ENCODE measurements around the gene TBC1D17.
"Not testable (repeated sequence)": the region's sequence is repeated elsewhere in the genome, so short reads cannot be mapped to it uniquely, and the experiment has no call there.

TBC1D17 gene

DNA sequence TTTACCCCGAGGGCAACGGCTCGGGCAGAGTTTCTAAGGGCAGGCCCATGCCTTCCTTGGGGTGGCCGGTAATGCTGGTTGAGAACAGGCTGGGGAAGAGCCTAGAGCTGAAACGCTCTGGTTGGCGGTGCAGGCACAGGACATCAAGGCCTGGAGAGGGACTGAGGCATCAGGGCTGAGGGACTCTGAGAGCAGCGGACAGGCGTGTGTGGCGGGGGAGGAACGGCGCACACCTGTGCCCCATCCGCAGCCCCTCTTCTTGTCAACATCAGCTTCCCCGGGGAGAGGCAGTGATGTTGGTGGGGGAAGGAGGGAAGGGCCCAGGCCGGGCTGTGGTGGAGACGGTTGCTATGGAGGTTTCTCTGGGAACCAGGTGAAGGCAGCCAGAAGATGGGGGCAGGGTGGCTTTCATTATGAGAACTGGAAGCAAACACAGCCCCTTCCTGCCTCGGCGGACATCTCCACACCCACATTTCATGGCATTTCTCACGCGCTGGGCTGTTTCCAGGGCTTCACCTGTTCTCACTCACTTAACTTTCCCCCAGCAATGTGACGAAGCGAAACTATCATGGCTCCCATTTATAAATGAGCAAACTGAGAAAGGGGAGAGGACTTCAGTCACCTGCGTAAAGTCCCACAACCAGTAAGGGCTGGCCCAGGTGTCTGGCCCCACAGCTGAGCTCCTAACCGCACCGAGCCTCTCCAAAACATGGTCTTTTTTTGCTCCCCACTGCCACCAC, 43.3 kb downstream of the TBC1D17 start:
- DNase-seq (ENCODE audit: low read depth in 3 of 3) = no peak

GRCh38 chr19:49921871-49922795, 44.6 kb downstream of the TBC1D17 start:
- no peak for DNase-seq (ENCODE audit: low read depth in 3 of 3)

DNA sequence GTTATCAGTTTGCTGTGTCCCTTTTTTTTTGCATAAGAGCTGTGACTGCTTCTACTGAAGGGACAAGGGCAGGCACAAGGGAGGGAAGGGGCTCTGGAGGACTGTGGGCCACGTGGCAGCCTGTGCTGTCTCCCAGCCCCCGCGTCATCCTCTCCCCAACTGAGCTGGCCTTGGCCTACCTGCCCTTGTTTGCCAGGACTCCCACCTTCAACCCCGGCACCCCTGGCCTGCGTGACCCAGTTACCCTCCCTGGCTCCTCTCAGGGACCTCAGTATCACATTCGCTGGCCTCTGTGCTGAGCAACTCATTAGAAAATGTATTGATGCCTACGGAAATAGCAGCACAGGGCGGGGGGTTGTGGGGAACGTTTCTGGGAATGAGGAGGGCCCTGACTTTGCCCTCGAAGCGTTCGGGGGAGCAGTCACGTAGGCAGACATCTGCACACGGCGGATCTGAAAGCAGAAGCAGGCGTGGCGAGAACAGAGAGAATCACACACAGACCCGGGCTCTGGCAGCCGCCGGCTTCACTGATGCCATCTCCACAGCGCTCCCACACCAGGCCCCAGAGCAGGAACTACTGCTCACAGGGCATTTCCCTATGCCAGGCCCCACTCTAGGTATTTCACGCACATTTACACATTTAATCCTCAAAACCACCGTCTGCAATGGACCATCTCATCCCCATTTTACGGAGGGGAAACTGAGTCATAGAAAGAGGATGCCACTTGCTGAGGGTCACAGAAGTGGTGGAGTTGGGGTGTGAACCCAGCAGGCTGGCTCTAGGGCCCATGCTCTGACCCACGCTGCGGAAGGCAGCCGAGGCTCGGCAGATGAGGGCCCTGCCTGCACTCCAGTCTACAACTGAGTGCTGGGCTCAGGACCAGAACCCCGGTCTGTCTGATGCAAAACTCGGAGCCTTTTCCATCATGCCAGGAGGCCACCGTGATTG, 45.8 kb downstream of the TBC1D17 start:
- DNase-seq (ENCODE audit: low read depth in 3 of 3) = no peak

DNA sequence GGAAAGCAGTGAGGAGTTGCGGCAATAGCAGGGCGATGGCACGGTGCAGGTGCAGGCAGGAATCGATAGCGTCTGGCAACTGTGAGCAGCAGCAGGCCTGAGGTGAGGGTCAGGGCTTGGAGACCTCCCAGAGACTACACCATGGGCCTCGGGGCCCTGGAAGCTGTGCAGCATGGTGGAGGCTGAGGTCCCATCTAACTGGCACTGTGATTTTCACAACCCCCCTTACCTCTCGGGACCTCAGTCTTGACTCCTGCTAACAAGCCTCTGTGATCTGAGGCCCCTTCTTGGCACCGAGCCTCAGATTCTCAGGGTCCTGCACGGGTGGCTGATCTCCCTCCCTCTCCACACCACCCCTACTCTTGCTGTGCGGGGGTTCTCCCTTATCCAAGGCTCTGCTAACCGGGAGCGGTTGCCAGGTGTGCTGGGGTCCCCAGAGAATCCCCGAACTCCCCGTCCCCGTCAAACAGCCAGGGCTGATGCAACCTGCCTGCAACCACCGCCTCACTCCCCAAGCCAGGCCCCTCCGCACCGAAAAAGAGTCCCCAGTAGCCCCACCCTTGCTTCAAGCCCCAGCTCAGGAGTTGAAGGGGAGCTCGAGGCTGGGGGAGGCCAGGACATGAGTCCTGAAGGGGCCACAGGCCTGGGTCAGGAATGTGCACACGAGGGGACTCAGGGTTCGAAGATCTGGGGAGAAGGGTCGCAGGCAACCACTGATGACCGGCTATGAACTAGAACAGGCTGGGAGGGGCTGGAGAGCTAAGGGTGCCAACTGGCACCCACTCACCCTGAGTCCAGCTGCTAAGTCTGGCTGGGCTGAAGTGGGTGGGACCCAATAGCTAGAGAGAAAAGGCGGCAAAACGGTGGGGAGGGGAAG, 46.7 kb downstream of the TBC1D17 start:
- no peak for DNase-seq (ENCODE audit: low read depth in 3 of 3)

DNA sequence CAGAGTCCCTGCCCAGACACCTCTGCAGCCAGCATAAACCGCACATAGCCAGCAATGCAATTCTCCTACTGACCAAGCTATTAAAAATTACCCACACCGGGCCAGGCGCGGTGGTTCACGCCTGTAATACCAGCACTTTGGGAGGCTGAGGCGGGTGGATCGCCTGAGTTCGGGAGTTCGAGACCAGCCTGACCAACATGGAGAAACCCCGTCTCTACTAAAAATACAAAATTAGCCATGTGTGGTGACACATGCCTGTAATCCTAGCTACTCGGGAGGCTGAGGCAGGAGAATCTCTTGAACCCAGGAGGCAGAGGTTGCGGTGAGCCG, 47.3 kb downstream of the TBC1D17 start:
- DNase-seq (ENCODE audit: low read depth in 3 of 3) = not testable (repeated sequence)

DNA sequence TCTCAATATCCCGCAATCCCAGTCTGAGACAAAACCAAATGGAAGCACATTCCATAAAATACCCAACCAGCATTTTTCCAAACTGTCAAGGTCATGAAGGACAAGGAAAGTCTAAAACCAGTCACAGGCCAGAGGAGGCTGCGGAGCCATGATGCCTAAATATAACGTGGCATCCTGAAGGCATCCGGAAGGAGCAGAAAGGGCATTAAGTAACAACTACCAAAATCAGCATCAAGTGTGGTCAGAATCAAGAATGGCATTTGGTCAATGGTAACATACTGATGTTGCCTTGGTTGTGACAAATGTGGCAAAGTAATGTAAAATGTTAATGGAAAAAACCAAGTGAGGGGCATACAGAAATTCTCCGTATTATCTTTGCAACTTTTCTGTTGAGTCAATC, 48.0 kb downstream of the TBC1D17 start:
- no peak for DNase-seq (ENCODE audit: low read depth in 3 of 3)

- DNase-seq (ENCODE audit: low read depth in 3 of 3) = no peak
Measured at GRCh38 chr19:49926515-49926914, 49.0 kb downstream of the TBC1D17 start.

GRCh38 chr19:49927526-49928264, 50.2 kb downstream of the TBC1D17 start:
- DNase-seq (ENCODE audit: low read depth in 3 of 3) = no peak

DNA sequence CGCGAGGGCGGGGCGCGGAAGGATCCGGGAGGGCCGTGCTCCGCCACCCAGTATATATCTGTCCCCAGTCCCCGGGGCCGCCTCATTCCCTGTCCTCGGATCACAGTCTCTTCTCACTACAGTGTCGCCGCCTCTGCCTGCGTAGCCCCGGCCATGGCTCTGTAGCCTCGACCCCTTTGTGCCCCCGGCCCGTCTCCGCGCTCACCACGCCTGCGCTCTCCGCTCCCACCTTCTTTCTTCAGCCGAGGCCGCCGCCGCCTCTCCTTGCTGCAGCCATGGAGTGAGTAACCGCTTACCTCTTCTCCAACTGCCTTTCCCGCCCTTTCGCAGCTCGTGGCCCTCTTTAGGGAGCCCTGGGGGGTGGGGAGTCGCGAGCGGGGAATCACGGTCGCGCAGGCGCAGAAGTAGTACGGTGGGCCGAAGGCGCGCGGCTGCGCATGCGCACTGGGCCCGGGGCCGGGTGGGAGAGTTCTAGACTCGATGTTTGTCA, 51.7 kb downstream of the TBC1D17 start, which contains the start of the genes ATF5 and NUP62:
TSS of gene ATF5 (plus strand) at position 85 of the 490 bp plus-strand sequence. CDS start 1,646 bp downstream, outside the sequence.
TSS of gene NUP62 (minus strand) at position 384 of the 490 bp plus-strand sequence. CDS start 19,697 bp downstream, outside the sequence.
- peak; percentile 83 to 92 (median 89) for DNase-seq (ENCODE audit: low read depth in 3 of 3)

GRCh38 chr19:49929611-49930482, 52.3 kb downstream of the TBC1D17 start:
- DNase-seq (ENCODE audit: low read depth in 3 of 3) = peak; percentile 82 to 90 (median 89)

DNA sequence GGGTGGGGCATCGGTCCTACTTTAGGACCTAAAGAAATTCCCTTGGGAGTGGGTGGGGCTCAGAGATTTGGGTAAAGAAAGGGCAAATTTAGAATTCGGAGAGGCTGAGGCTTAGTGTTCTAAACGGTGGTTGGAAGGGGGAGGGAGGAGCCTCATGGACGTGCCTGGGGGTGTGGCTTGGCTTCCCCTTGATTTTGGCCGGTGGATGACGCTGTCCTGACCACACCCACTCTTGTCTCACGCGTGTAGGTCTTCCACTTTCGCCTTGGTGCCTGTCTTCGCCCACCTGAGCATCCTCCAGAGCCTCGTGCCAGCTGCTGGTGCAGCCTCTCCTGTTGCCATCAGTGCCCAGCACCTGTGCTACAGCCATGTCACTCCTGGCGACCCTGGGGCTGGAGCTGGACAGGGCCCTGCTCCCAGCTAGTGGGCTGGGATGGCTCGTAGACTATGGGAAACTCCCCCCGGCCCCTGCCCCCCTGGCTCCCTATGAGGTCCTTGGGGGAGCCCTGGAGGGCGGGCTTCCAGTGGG, 53.0 kb downstream of the TBC1D17 start:
- no peak for DNase-seq (ENCODE audit: low read depth in 3 of 3)

GRCh38 chr19:49931293-49932040, 54.0 kb downstream of the TBC1D17 start:
- DNase-seq (ENCODE audit: low read depth in 3 of 3) = no peak

GRCh38 chr19:49932041-49932451, 54.5 kb downstream of the TBC1D17 start:
- DNase-seq (ENCODE audit: low read depth in 3 of 3) = no peak

GRCh38 chr19:49932731-49933131, 55.2 kb downstream of the TBC1D17 start:
- peak in 1 of 3 experiments; percentile 35 for DNase-seq (ENCODE audit: low read depth in 3 of 3)

DNA sequence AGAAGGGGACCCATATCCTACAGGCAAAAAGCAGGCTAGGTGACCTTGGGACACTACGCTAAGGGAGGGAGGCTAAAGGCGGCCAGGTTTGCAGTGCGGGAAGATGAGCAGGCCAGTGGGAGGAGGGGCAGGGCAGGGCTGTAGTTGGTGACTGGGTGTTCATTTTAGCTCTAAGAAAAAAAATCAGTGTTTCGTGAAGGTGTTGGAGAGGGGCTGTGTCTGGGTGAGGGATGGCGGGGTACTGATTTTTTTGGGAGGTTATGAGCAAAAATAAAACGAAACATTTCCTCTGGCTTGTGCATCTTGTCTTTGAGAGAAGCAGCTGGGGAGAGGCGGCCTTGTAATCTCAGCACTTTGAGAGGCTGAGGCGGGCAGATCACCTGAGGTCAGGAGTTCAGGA, 56.1 kb downstream of the TBC1D17 start:
- no peak for DNase-seq (ENCODE audit: low read depth in 3 of 3)

DNA sequence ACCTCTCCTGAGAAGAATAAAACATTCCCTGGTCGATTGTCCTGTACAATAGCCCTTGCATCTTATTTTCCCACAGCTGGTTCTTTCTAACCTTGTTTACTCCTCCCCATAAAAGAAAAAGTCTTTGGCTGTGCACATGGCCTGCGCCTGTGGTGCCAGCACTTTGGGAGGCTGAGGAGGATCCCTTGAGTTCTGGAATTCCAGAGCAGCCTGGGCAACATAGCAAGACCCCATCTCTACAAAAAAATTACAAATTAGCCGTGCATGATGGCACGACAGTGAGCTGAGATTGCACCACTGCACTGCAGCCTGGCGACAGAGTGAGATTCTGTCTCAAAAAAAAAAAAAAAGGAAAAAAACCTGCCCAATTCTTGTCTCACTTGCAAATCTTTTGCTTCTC, 59.0 kb downstream of the TBC1D17 start:
- DNase-seq (ENCODE audit: low read depth in 3 of 3) = no peak

DNA sequence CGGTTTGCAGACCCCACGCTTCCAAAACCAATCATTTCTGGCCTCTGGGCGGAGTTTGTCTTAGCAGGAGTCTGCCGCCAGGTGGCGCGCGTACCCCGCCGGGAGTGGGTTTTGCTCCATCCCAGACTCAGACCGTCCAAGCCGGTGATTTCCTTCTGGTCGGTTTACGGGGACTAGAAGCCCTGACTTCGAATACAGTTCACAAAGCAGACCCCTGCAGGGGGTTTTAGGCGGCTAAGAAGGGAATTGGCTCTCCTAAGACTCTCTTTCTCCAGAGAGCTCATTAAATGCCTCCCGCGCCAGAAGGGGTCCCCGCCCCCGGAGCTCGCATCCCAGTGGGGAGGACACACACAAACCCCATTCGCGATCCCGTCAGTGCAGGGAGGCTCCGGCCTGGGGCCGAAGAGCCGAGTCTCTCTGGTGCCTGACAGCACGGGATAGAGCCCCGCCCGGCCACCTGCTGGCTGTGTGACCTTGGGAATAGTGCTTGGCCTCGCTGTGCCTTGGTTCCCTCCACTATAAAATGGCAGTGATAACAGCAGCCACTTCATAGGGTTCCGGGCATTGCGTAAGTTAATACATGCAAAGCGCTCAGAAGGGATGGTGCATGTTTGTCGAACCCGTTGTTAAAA, 60.4 kb downstream of the TBC1D17 start:
- peak; percentile 60 to 75 (median 68) for DNase-seq (ENCODE audit: low read depth in 3 of 3)

All from stimulated activated CD4-positive, alpha-beta T cell treated with anti-CD3 and anti-CD28 coated beads, TNF-alpha, amount 100 ng/mL, for 24 hours (primary cell).